Pancreas (tissue), 10 donors: ENCODE data around the gene PSAPL1. TPM values are rescaled to one million over a fixed set of nuclear protein-coding genes. Genes with fewer than 3 reads are reported as not detected.

Experiments used
- ATAC-seq, 4 donors: fragments of 200-7000 bp; cut with Tn5 transposase; one replicate each; pipeline versions ENCODE4 v1.8.0 to v1.9.1; 2020; ENCODE audit warnings: mild to moderate bottlenecking in 4 of 4, moderate library complexity in 4 of 4
- DNase-seq, 6 donors: peaks; one replicate each; pipeline ENCODE4 v3.0.0-alpha.2; 2020
- FAIRE-seq: peaks from 2 replicates; lab custom pipeline; 2012; peaks lifted over from hg19 to GRCh38; lab: Jason Lieb, UNC
- H3K27ac ChIP-seq, 4 donors: fragments of 200-600 bp; sonication (generic); 1 replicate in 3 of 4; 2 replicates in 1 of 4; pipeline versions ENCODE4 v1.5.0 to v1.8.0; 2020
- H3K27me3 ChIP-seq, 4 donors: fragments of 200-600 bp; one replicate each; pipeline ENCODE4 v1.8.0; 2021
- H3K36me3 ChIP-seq, 3 donors: fragments of 200-600 bp; sonication (generic) in 1 of 3; one replicate each; pipeline versions ENCODE4 v1.5.0 to v1.8.0; 2020 to 2021
- H3K4me1 ChIP-seq, 3 donors: fragments of 200-600 bp; one replicate each; pipeline ENCODE4 v1.8.0; 2021
- H3K4me3 ChIP-seq, 4 donors: fragments of 200-600 bp; sonication (generic) in 2 of 4; one replicate each; pipeline versions ENCODE4 v1.5.0 to v1.8.0; 2020 to 2021
- H3K9me3 ChIP-seq, 4 donors: fragments of 200-600 bp; one replicate each; pipeline ENCODE4 v1.8.0; 2021
- WGBS, 2 donors: extraction: QIAGEN DNeasy Blood & Tissue Kit; methylation state at CpG; one replicate each; pipeline ENCODE4 v1.1.7; 2013; 5-methylcytosine and 5-hydroxymethylcytosine counted together
- intact Hi-C, 3 donors: fragments of 100-400 bp; cut with DNase I; formaldehyde crosslinking; loops; one replicate each; pipeline versions ENCODE4 v1.11.1 to v1.14.2; 2022
- polyA plus RNA-seq, 2 donors: library from polyadenylated mRNA; stranded (reverse); fragments of 200-250 nt; gene quantifications; one replicate each; pipeline ENCODE4 v1.2.3, GENCODE V29; 2013
- total RNA-seq, 6 donors: library from RNA; stranded (reverse); fragmentation: NEBNext Ultra II Directional in 4 of 6; extraction: Animal tissue kit (Norgen Biotek cat#: 25700) in 4 of 6; gene quantifications; one replicate each; pipeline versions ENCODE4 v1.2.1 to v1.2.4, GENCODE V29; 2021 to 2023
- TF ChIP-seq, protein P1 (sequence below), 4 donors: fragments of 200-600 bp; sonication (generic) in 3 of 4; IDR thresholded peaks; one replicate each; pipeline versions ENCODE4 v1.5.0 to v1.8.0; 2021; ENCODE audit warnings: antibody characterized with exemption in 4 of 4
- donor health status: healthy with polysubstance abuse.
- donor health status: DM: no; HTN: no; CAD: no; lungs with moderate emphysema.
- donor health status: DM: no; HTN: no; CAD: no.
- donor health status: control.
- donor health status: control.
- donor health status: Bipolar disorder and iron deficiency.
- donor health status: DM: yes; HTN: yes; CAD: no.
- donor health status: DM: no; HTN: no; CAD: no.
- donor health status: DM: no; HTN: no; CAD: no.
- donor health status: DM: yes; HTN: yes; CAD: no.

PSAPL1 gene
- total and polyA plus RNA-seq, 8 donors, result 0.06 TPM; not detected in 7

DNA sequence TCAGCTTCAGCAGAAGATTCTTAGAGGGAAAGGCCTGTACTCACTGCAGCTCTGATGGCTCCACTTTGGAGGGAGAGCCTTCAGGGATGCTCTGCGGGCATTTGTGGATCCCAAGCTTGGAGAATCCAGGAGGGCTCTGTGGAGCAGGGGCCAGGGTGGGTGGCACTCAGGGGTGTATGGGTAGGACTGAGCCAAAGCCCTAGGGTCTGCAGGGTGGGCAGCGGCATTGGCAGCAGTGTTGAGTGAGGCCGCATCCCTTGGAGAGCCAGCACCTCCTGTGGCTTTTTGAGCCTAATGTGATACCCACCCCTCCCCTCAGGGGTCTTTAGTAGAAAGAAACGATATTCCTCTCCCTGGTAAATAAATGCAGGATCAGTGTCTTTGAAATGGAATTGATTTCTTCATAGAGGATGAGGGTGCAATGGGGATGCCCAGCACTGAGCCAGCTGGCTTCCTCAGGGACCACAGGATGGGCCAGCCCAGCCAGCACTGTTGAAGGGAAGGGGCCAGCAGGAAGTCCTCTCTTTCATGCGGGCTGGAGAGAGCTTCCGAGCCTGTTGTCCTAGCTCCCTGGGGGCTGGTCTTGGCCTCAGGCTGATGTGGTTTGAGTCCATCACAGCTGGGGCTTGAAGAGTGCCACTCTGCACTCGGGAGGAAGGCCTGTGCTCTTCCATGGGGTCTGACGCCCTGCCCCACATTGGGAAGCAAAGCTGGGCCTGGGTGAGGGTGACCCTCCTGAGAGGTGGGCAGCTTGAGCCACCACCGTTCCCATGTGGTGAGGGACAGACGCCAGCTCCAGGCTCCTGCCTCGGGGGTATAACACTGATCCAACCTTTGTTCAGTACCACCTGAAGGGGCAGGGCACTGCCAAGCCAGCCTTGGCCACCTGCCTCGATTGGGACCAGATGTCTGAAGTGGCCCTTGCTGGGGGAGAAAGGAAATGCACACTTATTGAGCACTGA is 49.5 kb downstream of the PSAPL1 start:
- intact Hi-C loops, result no loop called here
- Histone ChIP-seq H3K9me3 (no peaks in the 10 kb centered on the region), H3K4me3 (no peak overlapping the region), H3K36me3 (no peaks in the 10 kb centered on the region), H3K27ac (no peak overlapping the region), H3K4me1 (no peaks in the 10 kb centered on the region), H3K27me3 (no peaks in the 10 kb centered on the region)
- ATAC-seq (no peak), DNase-seq (peak in 2 of 6 donors; percentile 8 to 28), FAIRE-seq (no peak)
- WGBS, 2 donors, result 46 to 52% methylated on average over 12 of the region's 12 CpGs
- TF ChIP-seq, protein P1, sequence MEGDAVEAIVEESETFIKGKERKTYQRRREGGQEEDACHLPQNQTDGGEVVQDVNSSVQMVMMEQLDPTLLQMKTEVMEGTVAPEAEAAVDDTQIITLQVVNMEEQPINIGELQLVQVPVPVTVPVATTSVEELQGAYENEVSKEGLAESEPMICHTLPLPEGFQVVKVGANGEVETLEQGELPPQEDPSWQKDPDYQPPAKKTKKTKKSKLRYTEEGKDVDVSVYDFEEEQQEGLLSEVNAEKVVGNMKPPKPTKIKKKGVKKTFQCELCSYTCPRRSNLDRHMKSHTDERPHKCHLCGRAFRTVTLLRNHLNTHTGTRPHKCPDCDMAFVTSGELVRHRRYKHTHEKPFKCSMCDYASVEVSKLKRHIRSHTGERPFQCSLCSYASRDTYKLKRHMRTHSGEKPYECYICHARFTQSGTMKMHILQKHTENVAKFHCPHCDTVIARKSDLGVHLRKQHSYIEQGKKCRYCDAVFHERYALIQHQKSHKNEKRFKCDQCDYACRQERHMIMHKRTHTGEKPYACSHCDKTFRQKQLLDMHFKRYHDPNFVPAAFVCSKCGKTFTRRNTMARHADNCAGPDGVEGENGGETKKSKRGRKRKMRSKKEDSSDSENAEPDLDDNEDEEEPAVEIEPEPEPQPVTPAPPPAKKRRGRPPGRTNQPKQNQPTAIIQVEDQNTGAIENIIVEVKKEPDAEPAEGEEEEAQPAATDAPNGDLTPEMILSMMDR (IDR thresholded peaks at IDR 0.05), result no peak

DNA sequence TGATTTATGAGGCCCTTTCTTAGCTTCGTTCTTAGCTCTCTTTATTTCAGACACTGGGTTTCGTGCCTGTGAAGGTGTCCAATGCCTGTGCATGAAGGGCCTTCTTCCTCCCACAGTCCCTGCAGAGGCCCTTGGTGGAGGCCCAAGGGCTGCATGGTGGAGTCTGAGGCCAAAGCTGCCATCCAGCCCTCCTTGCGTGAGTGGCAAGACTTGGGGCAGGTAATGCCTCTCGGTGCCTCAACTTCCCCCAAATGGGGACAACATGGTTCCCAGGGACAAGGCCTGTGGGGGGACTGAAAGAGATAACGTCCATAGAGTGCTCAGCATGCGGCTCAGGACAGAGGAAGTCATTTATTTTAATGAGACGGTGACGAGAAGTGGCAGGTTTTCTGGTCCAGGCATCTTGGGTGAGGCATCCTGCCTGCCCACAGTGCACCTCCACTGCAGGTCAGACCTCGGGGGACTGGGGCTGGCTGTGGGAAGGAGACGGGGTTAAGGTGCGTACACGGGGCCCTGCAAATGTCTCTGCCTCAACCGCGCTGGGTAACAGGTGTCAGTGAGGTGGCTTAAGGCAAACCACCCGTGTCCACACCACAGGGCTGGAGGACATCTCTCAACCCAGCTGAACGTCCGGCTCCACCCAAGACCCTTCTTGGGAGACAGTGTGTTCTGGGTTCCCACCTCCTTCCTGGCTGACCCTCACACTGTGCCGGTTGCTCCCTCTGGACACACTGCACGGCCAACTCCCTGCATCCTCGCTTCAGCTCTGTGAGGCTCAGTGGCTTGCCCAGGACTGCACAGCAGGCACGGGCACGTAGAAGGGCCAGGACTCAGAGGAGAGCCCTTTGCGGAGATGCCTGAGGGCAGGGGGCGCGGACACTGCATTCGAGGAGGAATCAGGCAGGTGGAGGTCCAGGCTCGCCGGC is 50.5 kb downstream of the PSAPL1 start:
- H3K27ac ChIP-seq, result no peak overlapping the region
- H3K36me3 ChIP-seq, result no peaks in the 10 kb centered on the region
- no peak overlapping the region for H3K4me3 ChIP-seq
- 63 to 72% methylated on average over 28 of the region's 28 CpGs for WGBS, 2 donors
- no peaks in the 10 kb centered on the region for H3K9me3 ChIP-seq
- no peaks in the 10 kb centered on the region for H3K27me3 ChIP-seq
- DNase-seq, result peak in 2 of 6 donors; percentile 7 to 34
- FAIRE-seq, result no peak
- ATAC-seq, result no peak
- H3K4me1 ChIP-seq, result no peaks in the 10 kb centered on the region
- TF ChIP-seq, protein P1 (IDR thresholded peaks at IDR 0.05), result no peak
- intact Hi-C loops, result no loop called here

DNA sequence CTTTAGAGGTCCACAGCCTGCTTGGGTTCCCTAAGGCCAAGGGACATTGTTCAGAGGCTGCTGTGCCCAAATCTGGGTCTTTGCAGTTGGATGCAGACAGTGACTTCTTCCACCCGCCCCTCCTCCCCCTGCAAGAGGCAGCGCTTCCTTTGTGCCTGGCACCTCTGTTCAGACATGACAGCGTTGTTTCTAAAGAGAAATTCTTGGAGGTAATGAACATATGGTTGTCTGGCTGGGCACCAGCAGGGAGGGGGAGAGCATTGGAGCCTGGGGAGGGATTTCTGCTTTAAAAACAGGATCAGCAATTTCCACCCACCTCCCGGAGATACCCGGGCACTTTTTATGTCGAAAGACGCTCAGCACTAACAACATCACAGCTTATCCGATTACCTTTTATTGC is 51.5 kb downstream of the PSAPL1 start:
- ATAC-seq (no peak), DNase-seq (peak in 1 of 6 donors; percentile 15), FAIRE-seq (no peak)
- intact Hi-C loops, result no loop called here
- Histone ChIP-seq H3K36me3 (no peaks in the 10 kb centered on the region), H3K27me3 (no peaks in the 10 kb centered on the region), H3K4me1 (no peaks in the 10 kb centered on the region), H3K9me3 (no peaks in the 10 kb centered on the region), H3K4me3 (no peak overlapping the region), H3K27ac (no peak overlapping the region)
- 80 to 81% methylated on average over 8 of the region's 8 CpGs for WGBS, 2 donors
- TF ChIP-seq, protein P1 (IDR thresholded peaks at IDR 0.05), result no peak

- 63 to 70% methylated on average over 7 to 8 of the region's 8 CpGs for WGBS, 2 donors
- no peak overlapping the region for H3K4me3 ChIP-seq
- ATAC-seq, result no peak
- H3K4me1 ChIP-seq, result no peaks in the 10 kb centered on the region
- no peaks in the 10 kb centered on the region for H3K27me3 ChIP-seq
- no peaks in the 10 kb centered on the region for H3K9me3 ChIP-seq
- TF ChIP-seq, protein P1 (IDR thresholded peaks at IDR 0.05), result no peak
- DNase-seq, result peak in 1 of 6 donors; percentile 12
- intact Hi-C loops, result no loop called here
- FAIRE-seq, result no peak
- H3K27ac ChIP-seq, result no peak overlapping the region
- no peaks in the 10 kb centered on the region for H3K36me3 ChIP-seq
Measured at GRCh38 chr4:7382634-7383014, 52.1 kb downstream of the PSAPL1 start.
